Measurements from ENCODE around the gene PSMA4. TPM values are rescaled to one million over a fixed set of nuclear protein-coding genes. Genes with fewer than 3 reads are reported as not detected.

The PSMA4 gene
- total RNA-seq, 4 donors from 2014 or later: 102 to 113 (median 106) TPM

- Histone ChIP-seq H3K27me3 (peaks cover 14% of the 10 kb centered on the region), H3K9me3 (no peaks in the 10 kb centered on the region), H3K27ac (no peak overlapping the region), H3K4me1 (no peaks in the 10 kb centered on the region), H3K36me3 (no peaks in the 10 kb centered on the region), H3K4me3 (no peak overlapping the region)
- TF ChIP-seq POLR2A (IDR thresholded peaks at IDR 0.05) (no peak), POLR2AphosphoS5 (IDR thresholded peaks at IDR 0.05) (no peak), EP300 (IDR thresholded peaks at IDR 0.05) (no peak)
- TF ChIP-seq, protein P1, sequence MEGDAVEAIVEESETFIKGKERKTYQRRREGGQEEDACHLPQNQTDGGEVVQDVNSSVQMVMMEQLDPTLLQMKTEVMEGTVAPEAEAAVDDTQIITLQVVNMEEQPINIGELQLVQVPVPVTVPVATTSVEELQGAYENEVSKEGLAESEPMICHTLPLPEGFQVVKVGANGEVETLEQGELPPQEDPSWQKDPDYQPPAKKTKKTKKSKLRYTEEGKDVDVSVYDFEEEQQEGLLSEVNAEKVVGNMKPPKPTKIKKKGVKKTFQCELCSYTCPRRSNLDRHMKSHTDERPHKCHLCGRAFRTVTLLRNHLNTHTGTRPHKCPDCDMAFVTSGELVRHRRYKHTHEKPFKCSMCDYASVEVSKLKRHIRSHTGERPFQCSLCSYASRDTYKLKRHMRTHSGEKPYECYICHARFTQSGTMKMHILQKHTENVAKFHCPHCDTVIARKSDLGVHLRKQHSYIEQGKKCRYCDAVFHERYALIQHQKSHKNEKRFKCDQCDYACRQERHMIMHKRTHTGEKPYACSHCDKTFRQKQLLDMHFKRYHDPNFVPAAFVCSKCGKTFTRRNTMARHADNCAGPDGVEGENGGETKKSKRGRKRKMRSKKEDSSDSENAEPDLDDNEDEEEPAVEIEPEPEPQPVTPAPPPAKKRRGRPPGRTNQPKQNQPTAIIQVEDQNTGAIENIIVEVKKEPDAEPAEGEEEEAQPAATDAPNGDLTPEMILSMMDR (IDR thresholded peaks at IDR 0.05): no peak
- WGBS: 27% methylated on average over 4 of the region's 4 CpGs
- no peak for DNase-seq (ENCODE audit: low spot score in 2 of 2)
These were observed 33.2 kb downstream of the PSMA4 start for GRCh38 chr15:78573416-78573815.

DNA sequence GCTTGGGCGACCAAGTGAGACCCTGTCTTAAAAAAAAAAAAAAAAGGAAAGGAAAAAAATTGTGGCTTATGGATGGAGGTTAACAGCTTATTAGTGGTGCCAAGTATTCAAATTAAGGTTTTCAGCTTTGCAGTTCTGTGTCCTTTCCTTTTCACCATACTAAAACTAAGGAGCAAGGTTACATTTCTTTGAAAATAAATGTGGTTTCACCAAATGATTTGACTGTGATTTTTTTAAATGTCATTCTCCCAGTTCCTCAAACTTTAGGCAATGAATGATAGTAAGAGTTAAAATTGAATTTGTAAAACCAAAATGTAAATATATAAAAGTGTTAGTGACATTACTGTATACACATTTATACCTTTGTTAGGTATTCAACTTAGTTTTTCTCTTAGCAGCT, 34.7 kb downstream of the PSMA4 start:
- TF ChIP-seq POLR2AphosphoS5 (IDR thresholded peaks at IDR 0.05): no peak
- no peak for TF ChIP-seq EP300 (IDR thresholded peaks at IDR 0.05)
- TF ChIP-seq POLR2A (IDR thresholded peaks at IDR 0.05): no peak
- TF ChIP-seq, protein P1 (IDR thresholded peaks at IDR 0.05): no peak
- Histone ChIP-seq H3K27ac (no peak overlapping the region), H3K4me3 (no peak overlapping the region), H3K4me1 (no peaks in the 10 kb centered on the region), H3K9me3 (no peaks in the 10 kb centered on the region), H3K27me3 (peaks cover 10% of the 10 kb centered on the region), H3K36me3 (no peaks in the 10 kb centered on the region)
- WGBS: 94% methylated on average over 1 of the region's 1 CpG
- no peak for DNase-seq (ENCODE audit: low spot score in 2 of 2)

GRCh38 chr15:78597583-78597982, 57.3 kb downstream of the PSMA4 start:
- no peak overlapping the region for H3K27ac ChIP-seq
- no peak for DNase-seq (ENCODE audit: low spot score in 2 of 2)
- TF ChIP-seq POLR2AphosphoS5 (IDR thresholded peaks at IDR 0.05) (no peak), POLR2A (IDR thresholded peaks at IDR 0.05) (no peak)
- TF ChIP-seq, protein P1 (IDR thresholded peaks at IDR 0.05): no peak
- no peaks in the 10 kb centered on the region for H3K27me3 ChIP-seq
- H3K4me1 ChIP-seq: no peaks in the 10 kb centered on the region
- H3K4me3 ChIP-seq: no peak overlapping the region
- 85% methylated on average over 1 of the region's 1 CpG for WGBS
- no peaks in the 10 kb centered on the region for H3K36me3 ChIP-seq
- H3K9me3 ChIP-seq: no peaks in the 10 kb centered on the region

- no peaks in the 10 kb centered on the region for H3K4me1 ChIP-seq
These were observed 58.1 kb downstream of the PSMA4 start for GRCh38 chr15:78598348-78598747.

GRCh38 chr15:78599189-78599588, 58.9 kb downstream of the PSMA4 start:
- Histone ChIP-seq H3K27ac (no peak overlapping the region), H3K4me3 (no peak overlapping the region), H3K4me1 (no peaks in the 10 kb centered on the region), H3K36me3 (no peaks in the 10 kb centered on the region), H3K27me3 (peaks cover 3% of the 10 kb centered on the region), H3K9me3 (no peaks in the 10 kb centered on the region)
- TF ChIP-seq POLR2AphosphoS5 (IDR thresholded peaks at IDR 0.05): no peak
- TF ChIP-seq EP300 (IDR thresholded peaks at IDR 0.05): no peak
- TF ChIP-seq, protein P1 (IDR thresholded peaks at IDR 0.05): no peak
- no peak for TF ChIP-seq POLR2A (IDR thresholded peaks at IDR 0.05)
- no peak for DNase-seq (ENCODE audit: low spot score in 2 of 2)

More at GRCh38 chr15:78598348-78598747, 58.1 kb downstream of the PSMA4 start:
- TF ChIP-seq POLR2A (IDR thresholded peaks at IDR 0.05): no peak
- TF ChIP-seq, protein P1 (IDR thresholded peaks at IDR 0.05): no peak
- TF ChIP-seq POLR2AphosphoS5 (IDR thresholded peaks at IDR 0.05): no peak
- no peak for TF ChIP-seq EP300 (IDR thresholded peaks at IDR 0.05)
- H3K9me3 ChIP-seq: no peaks in the 10 kb centered on the region
- H3K4me3 ChIP-seq: no peak overlapping the region
- H3K36me3 ChIP-seq: no peaks in the 10 kb centered on the region
- H3K27me3 ChIP-seq: no peaks in the 10 kb centered on the region
- WGBS: 69% methylated on average over 3 of the region's 3 CpGs
- no peak overlapping the region for H3K27ac ChIP-seq
- no peak for DNase-seq (ENCODE audit: low spot score in 2 of 2)

Other genes starting within 250 kb of the PSMA4 start
- gene SKIC8, start 240.8 kb upstream of the PSMA4 start, total RNA-seq: 10 to 100 TPM; 42.9 to 69.9 (median 56.2) TPM
- gene CRABP1, start 200.1 kb upstream of the PSMA4 start, total RNA-seq: 1 to 10 TPM in 3 of 4 donors, not detected in 1; 2.6 to 8.7 (median 8.5) TPM
- gene IREB2, start 102.2 kb upstream of the PSMA4 start, total RNA-seq: 10 to 100 TPM; 25.6 to 87.5 (median 48.6) TPM
- gene HYKK, start 32.9 kb upstream of the PSMA4 start, total RNA-seq: 1 to 10 TPM; 2.6 to 9.6 (median 6.1) TPM
- gene CHRNA5, start 25.1 kb downstream of the PSMA4 start, total RNA-seq: 1 to 10 TPM in 3 of 4 donors, under 1 TPM in 1; 0.72 to 2.8 (median 1.4) TPM
- gene CHRNA3, start 80.6 kb downstream of the PSMA4 start, total RNA-seq: 1 to 10 TPM in 2 of 4 donors, under 1 TPM in 1, not detected in 1; 0.70 to 1.9 (median 1.6) TPM
- gene CHRNB4, start 100.8 kb downstream of the PSMA4 start, total RNA-seq: under 1 TPM in 1 of 4 donors, not detected in 3; 0.47 TPM

Measured in suprapubic skin (tissue), 4 donors.